ENCODE results near the gene SERTAD3.
"Not testable (repeated sequence)": the region's sequence is repeated elsewhere in the genome, so short reads cannot be mapped to it uniquely, and the experiment has no call there.

SERTAD3 gene

GRCh38 chr19:40466219-40466984 is 22.3 kb upstream of the SERTAD3 start:
- DNase-seq (ENCODE audit: low read depth), result no peak
- H3K4me1 ChIP-seq (ENCODE audit: control insufficient read depth, insufficient read depth, low read length), result peaks cover 24% of the 10 kb centered on the region

GRCh38 chr19:40465557-40466218 is 21.6 kb upstream of the SERTAD3 start, which contains the start of gene BLVRB:
Gene BLVRB (minus strand): TSS chr19:40465745. CDS start chr19:40465688, 57 bp downstream.
- no peaks in the 10 kb centered on the region for H3K36me3 ChIP-seq (ENCODE audit: control insufficient read depth, insufficient read depth, low read length, severe bottlenecking)
- no peaks in the 10 kb centered on the region for H3K9me3 ChIP-seq (ENCODE audit: control insufficient read depth, low read length)
- H3K9ac ChIP-seq (ENCODE audit: low read length), result peak within 1 kb of the TSS; percentile 89
- peaks cover 24% of the 10 kb centered on the region for H3K4me1 ChIP-seq (ENCODE audit: control insufficient read depth, insufficient read depth, low read length)
- no peaks in the 10 kb centered on the region for H3K27me3 ChIP-seq (replicated peaks; ENCODE audit: control insufficient read depth, insufficient read depth, low read length)
- DNase-seq (ENCODE audit: low read depth), result peak; percentile 100
- H3K4me3 ChIP-seq (ENCODE audit: low read length), result peak within 1 kb of the TSS; percentile 82

More at GRCh38 chr19:40466219-40466984, 22.3 kb upstream of the SERTAD3 start:
- H3K4me3 ChIP-seq (ENCODE audit: low read length), result peak overlapping the region; percentile 73
- peak overlapping the region; percentile 46 for H3K9ac ChIP-seq (ENCODE audit: low read length)
- H3K9me3 ChIP-seq (ENCODE audit: control insufficient read depth, low read length), result no peaks in the 10 kb centered on the region
- H3K27me3 ChIP-seq (replicated peaks; ENCODE audit: control insufficient read depth, insufficient read depth, low read length), result no peaks in the 10 kb centered on the region
- no peaks in the 10 kb centered on the region for H3K36me3 ChIP-seq (ENCODE audit: control insufficient read depth, insufficient read depth, low read length, severe bottlenecking)

- peak; percentile 63 for DNase-seq (ENCODE audit: low read depth)
- Histone ChIP-seq H3K27me3 (replicated peaks; ENCODE audit: control insufficient read depth, insufficient read depth, low read length) (no peaks in the 10 kb centered on the region), H3K9ac (ENCODE audit: low read length) (peak overlapping the region; percentile 89), H3K4me3 (ENCODE audit: low read length) (peak overlapping the region; percentile 82), H3K9me3 (ENCODE audit: control insufficient read depth, low read length) (no peaks in the 10 kb centered on the region), H3K36me3 (ENCODE audit: control insufficient read depth, insufficient read depth, low read length, severe bottlenecking) (no peaks in the 10 kb centered on the region), H3K4me1 (ENCODE audit: control insufficient read depth, insufficient read depth, low read length) (peaks cover 24% of the 10 kb centered on the region)
Observed at GRCh38 chr19:40465025-40465556, 21.0 kb upstream of the SERTAD3 start.

- H3K27me3 ChIP-seq (replicated peaks; ENCODE audit: control insufficient read depth, insufficient read depth, low read length), result no peaks in the 10 kb centered on the region
- no peaks in the 10 kb centered on the region for H3K9me3 ChIP-seq (ENCODE audit: control insufficient read depth, low read length)
- peak overlapping the region; percentile 89 for H3K9ac ChIP-seq (ENCODE audit: low read length)
- H3K36me3 ChIP-seq (ENCODE audit: control insufficient read depth, insufficient read depth, low read length, severe bottlenecking), result no peaks in the 10 kb centered on the region
- H3K4me1 ChIP-seq (ENCODE audit: control insufficient read depth, insufficient read depth, low read length), result peaks cover 24% of the 10 kb centered on the region
- peak overlapping the region; percentile 82 for H3K4me3 ChIP-seq (ENCODE audit: low read length)
- peak; percentile 95 for DNase-seq (ENCODE audit: low read depth)
Observed at GRCh38 chr19:40464059-40465024, 20.2 kb upstream of the SERTAD3 start.

- H3K36me3 ChIP-seq (ENCODE audit: control insufficient read depth, insufficient read depth, low read length, severe bottlenecking); H3K9me3 ChIP-seq (ENCODE audit: control insufficient read depth, low read length); H3K27me3 ChIP-seq (replicated peaks; ENCODE audit: control insufficient read depth, insufficient read depth, low read length): not testable (repeated sequence)
- Histone ChIP-seq H3K4me1 (ENCODE audit: control insufficient read depth, insufficient read depth, low read length) (peaks cover 24% of the 10 kb centered on the region), H3K4me3 (ENCODE audit: low read length) (peak overlapping the region; percentile 39), H3K9ac (ENCODE audit: low read length) (peak overlapping the region; percentile 89)
- peak; percentile 28 for DNase-seq (ENCODE audit: low read depth)
Observed at GRCh38 chr19:40463587-40464037, 19.5 kb upstream of the SERTAD3 start.

- Histone ChIP-seq H3K9me3 (ENCODE audit: control insufficient read depth, low read length) (no peaks in the 10 kb centered on the region), H3K36me3 (ENCODE audit: control insufficient read depth, insufficient read depth, low read length, severe bottlenecking) (no peaks in the 10 kb centered on the region), H3K4me3 (ENCODE audit: low read length) (no peak overlapping the region), H3K27me3 (replicated peaks; ENCODE audit: control insufficient read depth, insufficient read depth, low read length) (no peaks in the 10 kb centered on the region), H3K4me1 (ENCODE audit: control insufficient read depth, insufficient read depth, low read length) (peaks cover 24% of the 10 kb centered on the region), H3K9ac (ENCODE audit: low read length) (no peak overlapping the region)
- DNase-seq (ENCODE audit: low read depth), result no peak
Observed at GRCh38 chr19:40461669-40462221, 17.6 kb upstream of the SERTAD3 start.

- Histone ChIP-seq H3K9me3 (ENCODE audit: control insufficient read depth, low read length) (no peaks in the 10 kb centered on the region), H3K27me3 (replicated peaks; ENCODE audit: control insufficient read depth, insufficient read depth, low read length) (no peaks in the 10 kb centered on the region), H3K4me3 (ENCODE audit: low read length) (no peak overlapping the region), H3K4me1 (ENCODE audit: control insufficient read depth, insufficient read depth, low read length) (peaks cover 15% of the 10 kb centered on the region), H3K9ac (ENCODE audit: low read length) (no peak overlapping the region), H3K36me3 (ENCODE audit: control insufficient read depth, insufficient read depth, low read length, severe bottlenecking) (no peaks in the 10 kb centered on the region)
- DNase-seq (ENCODE audit: low read depth), result no peak
Observed at GRCh38 chr19:40460185-40460584, 16.1 kb upstream of the SERTAD3 start.

GRCh38 chr19:40458597-40458974 is 14.5 kb upstream of the SERTAD3 start:
- no peaks in the 10 kb centered on the region for H3K4me1 ChIP-seq (ENCODE audit: control insufficient read depth, insufficient read depth, low read length)
- H3K4me3 ChIP-seq (ENCODE audit: low read length), result no peak overlapping the region
- DNase-seq (ENCODE audit: low read depth), result no peak
- no peak overlapping the region for H3K9ac ChIP-seq (ENCODE audit: low read length)
- H3K36me3 ChIP-seq (ENCODE audit: control insufficient read depth, insufficient read depth, low read length, severe bottlenecking), result no peaks in the 10 kb centered on the region
- no peaks in the 10 kb centered on the region for H3K9me3 ChIP-seq (ENCODE audit: control insufficient read depth, low read length)
- H3K27me3 ChIP-seq (replicated peaks; ENCODE audit: control insufficient read depth, insufficient read depth, low read length), result no peaks in the 10 kb centered on the region

- Histone ChIP-seq H3K4me3 (ENCODE audit: low read length) (no peak overlapping the region), H3K36me3 (ENCODE audit: control insufficient read depth, insufficient read depth, low read length, severe bottlenecking) (no peaks in the 10 kb centered on the region), H3K9ac (ENCODE audit: low read length) (no peak overlapping the region), H3K4me1 (ENCODE audit: control insufficient read depth, insufficient read depth, low read length) (no peaks in the 10 kb centered on the region), H3K27me3 (replicated peaks; ENCODE audit: control insufficient read depth, insufficient read depth, low read length) (no peaks in the 10 kb centered on the region), H3K9me3 (ENCODE audit: control insufficient read depth, low read length) (no peaks in the 10 kb centered on the region)
- no peak for DNase-seq (ENCODE audit: low read depth)
Observed at GRCh38 chr19:40457953-40458596, 13.9 kb upstream of the SERTAD3 start.

- H3K4me3 ChIP-seq (ENCODE audit: low read length), result no peak overlapping the region
- DNase-seq (ENCODE audit: low read depth), result no peak
- no peaks in the 10 kb centered on the region for H3K27me3 ChIP-seq (replicated peaks; ENCODE audit: control insufficient read depth, insufficient read depth, low read length)
- no peak overlapping the region for H3K9ac ChIP-seq (ENCODE audit: low read length)
- H3K36me3 ChIP-seq (ENCODE audit: control insufficient read depth, insufficient read depth, low read length, severe bottlenecking), result no peaks in the 10 kb centered on the region
- H3K9me3 ChIP-seq (ENCODE audit: control insufficient read depth, low read length), result no peaks in the 10 kb centered on the region
- H3K4me1 ChIP-seq (ENCODE audit: control insufficient read depth, insufficient read depth, low read length), result no peaks in the 10 kb centered on the region
Observed at GRCh38 chr19:40457048-40457447, 12.9 kb upstream of the SERTAD3 start.
